ENCODE measurements around the gene SLC35F1.

DNA sequence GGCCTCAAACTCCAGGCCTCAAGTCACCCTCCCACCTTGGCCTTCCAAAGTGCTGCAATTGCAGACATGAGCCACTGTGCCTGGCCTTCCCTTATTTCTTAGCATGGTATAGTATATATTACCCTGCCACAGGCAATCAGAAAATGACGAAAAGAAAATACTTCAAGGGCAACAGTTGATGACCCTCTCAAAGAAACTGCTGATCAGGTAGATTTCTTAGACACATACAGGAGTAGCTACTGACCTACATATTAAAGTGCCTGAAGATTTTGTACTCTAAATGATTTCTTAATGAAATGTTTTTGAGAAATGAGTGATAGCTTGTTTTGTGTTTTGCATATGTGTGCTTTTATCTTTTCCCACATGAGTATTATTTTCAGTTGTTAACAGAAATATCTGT, 4.6 kb downstream of the SLC35F1 start:
- TF ChIP-seq ZNF384 (IDR thresholded peaks at IDR 0.05) = no peak
- TF ChIP-seq FOXK2 (IDR thresholded peaks at IDR 0.05) = no peak
- no peak for TF ChIP-seq SP1 (IDR thresholded peaks at IDR 0.05)
- TF ChIP-seq FOXM1 (IDR thresholded peaks at IDR 0.05; ENCODE audit: borderline replicate concordance) = no peak
- TF ChIP-seq NFRKB (IDR thresholded peaks at IDR 0.05) = no peak
- no peak for TF ChIP-seq ARNT (IDR thresholded peaks at IDR 0.05)
- TF ChIP-seq BHLHE40 (IDR thresholded peaks at IDR 0.05; ENCODE audit: borderline replicate concordance) = no peak
